ENCODE measurements around the gene PALD1.
"Not testable (repeated sequence)": the region's sequence is repeated elsewhere in the genome, so short reads cannot be mapped to it uniquely, and the experiment has no call there.

Gene PALD1

GRCh38 chr10:70576803-70577517 is 98.4 kb downstream of the PALD1 start:
- no peak for DNase-seq (ENCODE audit: low read depth, low spot score)
- H3K4me3 ChIP-seq (ENCODE audit: low read depth, low read length), result no peak overlapping the region
- ChIA-PET CTCF (interaction anchor here (1.1 to 3.3 kb wide), 3 partner anchors 17 to 27 kb away, joined by 4 to 14 read pairs (median 12); no protein-coding TSS in a partner anchor), POLR2A (no interaction called here)
- no peak for TF ChIP-seq CTCF (IDR thresholded peaks at IDR 0.05; ENCODE audit: insufficient read depth, low read length, missing control alignments)

- POLR2A ChIA-PET, result no interaction called here
- H3K4me3 ChIP-seq (ENCODE audit: low read depth, low read length), result no peak overlapping the region
- no peak for TF ChIP-seq CTCF (IDR thresholded peaks at IDR 0.05; ENCODE audit: insufficient read depth, low read length, missing control alignments)
- no peak for DNase-seq (ENCODE audit: low read depth, low spot score)
- CTCF ChIA-PET, result interaction anchor here (0.9 to 1.4 kb wide), 3 partner anchors 18 to 28 kb away, joined by 3 to 4 read pairs (median 3); no protein-coding TSS in a partner anchor
Observed at GRCh38 chr10:70578371-70578947, 99.9 kb downstream of the PALD1 start.

GRCh38 chr10:70579234-70580002 is 100.9 kb downstream of the PALD1 start:
- ChIA-PET CTCF (interaction anchor here (1.1 kb wide), 1 partner anchor 179 kb away, joined by 4 read pairs; no protein-coding TSS in a partner anchor), POLR2A (no interaction called here)
- no peak overlapping the region for H3K4me3 ChIP-seq (ENCODE audit: low read depth, low read length)
- no peak for DNase-seq (ENCODE audit: low read depth, low spot score)
- TF ChIP-seq CTCF (IDR thresholded peaks at IDR 0.05; ENCODE audit: insufficient read depth, low read length, missing control alignments), result no peak

- POLR2A ChIA-PET; DNase-seq (ENCODE audit: low read depth, low spot score); H3K4me3 ChIP-seq (ENCODE audit: low read depth, low read length); CTCF ChIA-PET: not testable (repeated sequence)
Observed at GRCh38 chr10:70581176-70581575, 102.6 kb downstream of the PALD1 start.

- no peak overlapping the region for H3K4me3 ChIP-seq (ENCODE audit: low read depth, low read length)
- no peak for DNase-seq (ENCODE audit: low read depth, low spot score)
- ChIA-PET POLR2A (no interaction called here), CTCF (no interaction called here)
- no peak for TF ChIP-seq CTCF (IDR thresholded peaks at IDR 0.05; ENCODE audit: insufficient read depth, low read length, missing control alignments)
Observed at GRCh38 chr10:70582793-70583668, 104.5 kb downstream of the PALD1 start.

GRCh38 chr10:70583669-70584037 is 105.1 kb downstream of the PALD1 start:
- no peak overlapping the region for H3K4me3 ChIP-seq (ENCODE audit: low read depth, low read length)
- no peak for DNase-seq (ENCODE audit: low read depth, low spot score)
- POLR2A ChIA-PET, result no interaction called here
- TF ChIP-seq CTCF (IDR thresholded peaks at IDR 0.05; ENCODE audit: insufficient read depth, low read length, missing control alignments), result no peak
- CTCF ChIA-PET, result interaction anchor here (1.0 to 1.3 kb wide), 2 partner anchors 25 to 36 kb away, joined by 3 read pairs; no protein-coding TSS in a partner anchor

Data from AG04449 (cell line).